ENCODE data around the gene PHC2.
A peak's percentile ranks its signal among the peaks of the same experiment; 100 is the strongest.
"Not testable (repeated sequence)": the region's sequence is repeated elsewhere in the genome, so short reads cannot be mapped to it uniquely, and the experiment has no call there.

Gene PHC2

DNA sequence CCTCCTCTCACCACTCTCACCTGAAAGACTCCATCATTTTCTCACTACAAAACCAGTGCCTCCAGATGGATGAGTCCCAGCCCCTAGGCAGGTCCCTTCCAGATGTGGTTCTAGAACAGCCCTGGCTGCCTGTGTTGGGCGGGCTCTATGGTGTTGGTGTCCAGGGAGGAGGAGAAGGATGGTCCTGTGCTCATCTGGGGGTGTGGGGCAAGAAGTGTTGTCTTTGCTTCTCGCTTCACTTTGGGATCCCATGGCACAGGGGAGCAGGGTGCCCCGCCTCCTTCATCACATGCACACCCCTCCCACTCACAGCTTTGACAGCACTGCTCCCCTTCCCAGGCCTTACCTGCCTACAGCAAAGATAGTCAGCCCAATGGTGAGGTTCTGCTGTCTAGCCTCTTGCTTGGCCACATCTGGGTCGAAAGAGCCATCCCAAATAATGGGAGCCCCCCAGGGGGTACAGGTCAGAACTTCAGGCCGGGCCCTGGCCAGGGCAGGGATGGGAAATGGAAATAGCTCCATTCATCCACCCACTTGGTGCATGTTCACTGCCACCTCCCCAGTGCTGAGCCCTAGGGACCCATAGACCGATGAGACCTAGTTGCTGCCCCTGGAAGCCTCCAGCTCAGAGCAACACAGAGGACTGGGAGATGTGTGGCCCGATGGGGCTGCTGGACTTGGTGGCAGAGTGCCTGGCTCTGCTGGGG, 119.0 kb downstream of the PHC2 start:
- TF ChIP-seq ZNF239 (tag by site-specific recombination; IDR thresholded peaks at IDR 0.05) (no peak), ZNF24 (tag by site-specific recombination; IDR thresholded peaks at IDR 0.05) (no peak), ZNF114 (tag by site-specific recombination; IDR thresholded peaks at IDR 0.05) (no peak), SP3 (tag by site-specific recombination; IDR thresholded peaks at IDR 0.05) (no peak), REPIN1 (tag by site-specific recombination; IDR thresholded peaks at IDR 0.05; ENCODE audit: low read depth) (no peak), ZFHX2 (tag by site-specific recombination; conservative IDR thresholded peaks at IDR 0.05) (0 out of 2 replicates have a peak, but pooled peaks have one; percentile 15), ZBTB21 (tag by site-specific recombination; IDR thresholded peaks at IDR 0.05) (no peak)
- Histone ChIP-seq H3K27ac (ENCODE audit: extremely low read depth, low read depth, low read length) (no peak overlapping the region), H3K9me3 (ENCODE audit: control insufficient read depth, insufficient read depth, low read depth, low read length) (no peaks in the 10 kb centered on the region), H3K4me3 (ENCODE audit: low read depth, low read length) (no peak overlapping the region), H3K4me1 (ENCODE audit: control insufficient read depth, insufficient read depth, low read length) (no peaks in the 10 kb centered on the region), H3K36me3 (ENCODE audit: control insufficient read depth in 2 of 2, insufficient read depth in 1 of 2, low read length in 2 of 2) (no peaks in the 10 kb centered on the region)
- ChIA-PET CTCF (interaction anchor here (0.9 kb wide), 1 partner anchor 16 kb away, joined by 3 read pairs; no protein-coding TSS in a partner anchor), POLR2A (no interaction called here)

DNA sequence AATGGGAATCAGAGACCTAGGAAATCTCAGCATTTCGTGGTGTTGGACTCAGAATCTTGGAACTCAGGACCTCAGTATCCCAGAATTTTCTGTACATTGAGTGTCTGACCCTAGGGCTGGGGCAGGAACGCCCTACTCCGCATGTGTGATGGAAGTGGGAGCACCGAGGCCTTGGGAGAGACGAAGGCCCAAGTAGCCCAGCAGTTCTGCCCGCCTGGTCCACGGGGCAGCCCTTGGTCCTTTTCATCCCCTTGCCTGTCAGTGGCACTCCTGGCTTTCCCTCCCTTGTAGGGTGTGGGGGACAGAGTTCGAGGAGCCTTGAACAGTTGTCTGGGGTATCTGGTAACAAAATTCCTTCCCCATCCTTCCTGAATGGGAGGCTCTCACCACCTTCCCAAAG, 120.2 kb downstream of the PHC2 start:
- no peaks in the 10 kb centered on the region for H3K36me3 ChIP-seq (ENCODE audit: control insufficient read depth in 2 of 2, insufficient read depth in 1 of 2, low read length in 2 of 2)
- H3K4me1 ChIP-seq (ENCODE audit: control insufficient read depth, insufficient read depth, low read length) = no peaks in the 10 kb centered on the region
- POLR2A ChIA-PET = no interaction called here
- CTCF ChIA-PET = interaction anchor here (0.5 to 1.7 kb wide), 2 partner anchors 15 to 98 kb away, joined by 3 to 6 read pairs; no protein-coding TSS in a partner anchor
- no peak overlapping the region for H3K4me3 ChIP-seq (ENCODE audit: low read depth, low read length)
- H3K27ac ChIP-seq (ENCODE audit: extremely low read depth, low read depth, low read length) = no peak overlapping the region
- TF ChIP-seq ZNF416 (tag by site-specific recombination; IDR thresholded peaks at IDR 0.05) (no peak), ZNF292 (tag by site-specific recombination; IDR thresholded peaks at IDR 0.05; ENCODE audit: borderline replicate concordance, low read depth) (no peak), ZNF324 (tag by site-specific recombination; IDR thresholded peaks at IDR 0.05) (no peak), ZNF121 (tag by site-specific recombination; IDR thresholded peaks at IDR 0.05) (no peak), ZNF112 (tag by site-specific recombination; IDR thresholded peaks at IDR 0.05) (no peak), ZNF843 (tag by site-specific recombination; IDR thresholded peaks at IDR 0.05) (no peak), ZNF391 (tag by site-specific recombination; IDR thresholded peaks at IDR 0.05; ENCODE audit: borderline replicate concordance, low read depth) (no peak), ZNF596 (tag by site-specific recombination; IDR thresholded peaks at IDR 0.05) (no peak)
- TF ChIP-seq, protein P1, sequence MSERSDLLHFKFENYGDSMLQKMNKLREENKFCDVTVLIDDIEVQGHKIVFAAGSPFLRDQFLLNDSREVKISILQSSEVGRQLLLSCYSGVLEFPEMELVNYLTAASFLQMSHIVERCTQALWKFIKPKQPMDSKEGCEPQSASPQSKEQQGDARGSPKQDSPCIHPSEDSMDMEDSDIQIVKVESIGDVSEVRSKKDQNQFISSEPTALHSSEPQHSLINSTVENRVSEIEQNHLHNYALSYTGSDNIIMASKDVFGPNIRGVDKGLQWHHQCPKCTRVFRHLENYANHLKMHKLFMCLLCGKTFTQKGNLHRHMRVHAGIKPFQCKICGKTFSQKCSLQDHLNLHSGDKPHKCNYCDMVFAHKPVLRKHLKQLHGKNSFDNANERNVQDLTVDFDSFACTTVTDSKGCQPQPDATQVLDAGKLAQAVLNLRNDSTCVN (tag by site-specific recombination; optimal IDR thresholded peaks at IDR 0.05) = no peak
- no peaks in the 10 kb centered on the region for H3K9me3 ChIP-seq (ENCODE audit: control insufficient read depth, insufficient read depth, low read depth, low read length)

DNA sequence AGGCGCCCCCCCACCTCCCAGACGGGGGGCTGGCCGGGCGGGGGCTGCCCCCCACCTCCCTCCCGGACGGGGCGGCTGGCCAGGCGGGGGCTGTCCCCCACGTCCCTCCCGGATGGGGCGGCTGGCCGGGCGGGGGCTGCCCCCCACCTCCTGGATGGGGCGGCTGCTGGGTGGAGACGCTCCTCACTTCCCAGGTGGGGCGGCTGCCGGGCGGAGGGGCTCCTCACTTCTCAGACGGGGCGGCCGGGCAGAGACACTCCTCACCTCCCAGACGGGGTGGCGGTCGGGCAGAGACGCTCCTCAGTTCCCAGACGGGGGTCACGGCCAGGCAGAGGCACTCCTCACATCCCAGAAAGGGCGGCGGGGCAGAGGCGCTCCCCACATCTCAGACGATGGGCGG, 121.5 kb downstream of the PHC2 start:
- H3K4me3 ChIP-seq (ENCODE audit: low read depth, low read length); H3K27ac ChIP-seq (ENCODE audit: extremely low read depth, low read depth, low read length); H3K4me1 ChIP-seq (ENCODE audit: control insufficient read depth, insufficient read depth, low read length); POLR2A ChIA-PET; H3K9me3 ChIP-seq (ENCODE audit: control insufficient read depth, insufficient read depth, low read depth, low read length); H3K36me3 ChIP-seq (ENCODE audit: control insufficient read depth in 2 of 2, insufficient read depth in 1 of 2, low read length in 2 of 2): not testable (repeated sequence)
- TF ChIP-seq KLF1 (tag by site-specific recombination; IDR thresholded peaks at IDR 0.05) = peak; percentile 61
- CTCF ChIA-PET = interaction anchor here (1.7 kb wide), 1 partner anchor 14 kb away, joined by 6 read pairs; no protein-coding TSS in a partner anchor

DNA sequence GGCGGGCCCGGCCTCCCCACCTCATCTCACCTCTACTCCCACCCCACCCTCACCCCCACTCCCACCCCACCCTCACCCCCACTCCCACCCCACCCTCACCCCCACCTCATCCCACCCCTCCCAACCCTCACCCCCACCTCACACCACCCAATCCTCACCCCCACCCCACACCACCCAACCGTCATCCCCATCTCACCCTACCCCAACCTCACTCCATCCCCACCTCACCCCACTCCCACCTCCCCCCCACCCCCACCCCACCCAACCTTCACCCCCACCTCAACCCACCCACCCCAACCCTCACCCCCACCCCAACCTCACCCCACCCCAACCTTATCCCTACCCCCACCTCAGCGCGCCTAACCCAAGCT, 123.4 kb downstream of the PHC2 start:
- H3K9me3 ChIP-seq (ENCODE audit: control insufficient read depth, insufficient read depth, low read depth, low read length) = no peaks in the 10 kb centered on the region
- no peak for TF ChIP-seq REPIN1 (tag by site-specific recombination; IDR thresholded peaks at IDR 0.05; ENCODE audit: low read depth)
- H3K36me3 ChIP-seq (ENCODE audit: control insufficient read depth in 2 of 2, insufficient read depth in 1 of 2, low read length in 2 of 2) = no peaks in the 10 kb centered on the region
- H3K4me3 ChIP-seq (ENCODE audit: low read depth, low read length) = no peak overlapping the region
- CTCF ChIA-PET = no interaction called here
- no peaks in the 10 kb centered on the region for H3K4me1 ChIP-seq (ENCODE audit: control insufficient read depth, insufficient read depth, low read length)
- POLR2A ChIA-PET = no interaction called here
- no peak overlapping the region for H3K27ac ChIP-seq (ENCODE audit: extremely low read depth, low read depth, low read length)
